ENCODE data around the gene TFAP2C. TPM values are rescaled to one million over a fixed set of nuclear protein-coding genes. Genes with fewer than 3 reads are reported as not detected.

Gene TFAP2C
- 10.8 and 13.3 TPM in 2 replicates for total RNA-seq

GRCh38 chr20:56628873-56629463, at the start of gene TFAP2C:
Gene TFAP2C, plus strand, starts transcription at chr20:56629306. Its CDS starts 239 bp downstream, at chr20:56629545.

Other genes with a start within 250 kb of the TFAP2C start
- gene AURKA, start 237.1 kb upstream of the TFAP2C start, total RNA-seq = 33.4 and 39.7 TPM in 2 replicates
- 18.9 and 27.3 TPM in 2 replicates for gene CSTF1, start 236.7 kb upstream of the TFAP2C start, total RNA-seq
- gene CASS4, start 217.0 kb upstream of the TFAP2C start, total RNA-seq = 0.21 TPM in 1 of 2 replicates, not detected in the other
- 47.3 and 51.6 TPM in 2 replicates for gene RTF2, start 160.7 kb upstream of the TFAP2C start, total RNA-seq
- gene FAM209A, start 104.6 kb upstream of the TFAP2C start, total RNA-seq = 0.37 TPM in 1 of 2 replicates, not detected in the other
- gene FAM209B, start 96.1 kb upstream of the TFAP2C start, total RNA-seq = 0.49 TPM in 1 of 2 replicates, not detected in the other